RWPE2 (cell line): ENCODE data around the gene OPALIN.

Experiments used
- ATAC-seq: fragments of 200-7000 bp; cut with Tn5 transposase; 3 replicates; pipeline ENCODE4 v1.9.1; 2021; ENCODE audit warnings: low read depth
- DNase-seq: peaks from one replicate; pipeline ENCODE4 v3.0.0-alpha.2; 2020; ENCODE audit warnings: low spot score
- H3K27ac ChIP-seq: fragments of 450-650 bp; 2 replicates; pipeline ENCODE4 v1.5.1; 2017; ENCODE audit warnings: mild to moderate bottlenecking; ENCODE audit not compliant: poor library complexity, severe bottlenecking
- H3K27me3 ChIP-seq: fragments of 250-450 bp; sonication (Bioruptor Pico); 2 replicates; pipeline ENCODE4 v1.5.1; 2021; ENCODE audit warnings: mild to moderate bottlenecking, moderate library complexity; ENCODE audit not compliant: insufficient read depth, poor library complexity, severe bottlenecking
- H3K36me3 ChIP-seq: fragments of 250-450 bp; sonication (Bioruptor Pico); 2 replicates; pipeline ENCODE4 v1.5.1; 2020; ENCODE audit warnings: low read depth, mild to moderate bottlenecking, moderate library complexity
- H3K4me1 ChIP-seq: fragments of 250-450 bp; sonication (Bioruptor Pico); 2 replicates; pipeline ENCODE4 v1.5.1; 2021; ENCODE audit warnings: mild to moderate bottlenecking, moderate library complexity; ENCODE audit not compliant: insufficient read depth, poor library complexity, severe bottlenecking
- H3K4me3 ChIP-seq: fragments of 250-450 bp; sonication (Bioruptor Pico); 2 replicates; pipeline ENCODE4 v1.5.1; 2021; ENCODE audit warnings: mild to moderate bottlenecking, moderate library complexity; ENCODE audit not compliant: severe bottlenecking
- H3K9me3 ChIP-seq: fragments of 250-450 bp; sonication (Bioruptor Pico); 2 replicates; pipeline ENCODE4 v1.5.1; 2021; ENCODE audit warnings: mild to moderate bottlenecking, moderate library complexity; ENCODE audit not compliant: severe bottlenecking
- CTCF ChIP-seq: fragments of 450-650 bp; IDR thresholded peaks from one replicate; pipeline ENCODE4 v1.5.1; 2017; ENCODE audit warnings: mild to moderate bottlenecking, moderate library complexity; ENCODE audit not compliant: poor library complexity, severe bottlenecking

The OPALIN gene

GRCh38 chr10:96352582-96352981 is 6.2 kb downstream of the OPALIN start:
- TF ChIP-seq CTCF = no peak
- Histone ChIP-seq H3K36me3 (no peaks in the 10 kb centered on the region), H3K9me3 (no peaks in the 10 kb centered on the region), H3K27me3 (peaks cover 3% of the 10 kb centered on the region), H3K27ac (no peak overlapping the region), H3K4me1 (no peaks in the 10 kb centered on the region), H3K4me3 (no peak overlapping the region)
- DNase-seq (no peak), ATAC-seq (no peak)

GRCh38 chr10:96352027-96352426 is 6.8 kb downstream of the OPALIN start:
- DNase-seq = no peak
- no peak for TF ChIP-seq CTCF
- no peak for ATAC-seq
- H3K9me3 ChIP-seq = no peaks in the 10 kb centered on the region
- H3K4me1 ChIP-seq = no peaks in the 10 kb centered on the region
- H3K4me3 ChIP-seq = no peak overlapping the region
- peaks cover 3% of the 10 kb centered on the region for H3K27me3 ChIP-seq
- H3K27ac ChIP-seq = no peak overlapping the region
- H3K36me3 ChIP-seq = no peaks in the 10 kb centered on the region

GRCh38 chr10:96346295-96346694 is 12.5 kb downstream of the OPALIN start:
- Histone ChIP-seq H3K4me3 (no peak overlapping the region), H3K27me3 (no peaks in the 10 kb centered on the region), H3K4me1 (no peaks in the 10 kb centered on the region), H3K9me3 (peaks cover 2% of the 10 kb centered on the region), H3K36me3 (no peaks in the 10 kb centered on the region), H3K27ac (no peak overlapping the region)
- no peak for DNase-seq
- no peak for TF ChIP-seq CTCF
- no peak for ATAC-seq

- no peak overlapping the region for H3K27ac ChIP-seq
- TF ChIP-seq CTCF = no peak
- no peaks in the 10 kb centered on the region for H3K4me1 ChIP-seq
- H3K27me3 ChIP-seq = no peaks in the 10 kb centered on the region
- no peak overlapping the region for H3K4me3 ChIP-seq
- H3K36me3 ChIP-seq = no peaks in the 10 kb centered on the region
- no peak for ATAC-seq
- no peak for DNase-seq
- H3K9me3 ChIP-seq = peaks cover 2% of the 10 kb centered on the region
These were observed 13.6 kb downstream of the OPALIN start for GRCh38 chr10:96345222-96345621.

- H3K27ac ChIP-seq = no peak overlapping the region
- ATAC-seq (no peak), DNase-seq (no peak)
- H3K4me1 ChIP-seq = no peaks in the 10 kb centered on the region
- H3K27me3 ChIP-seq = no peaks in the 10 kb centered on the region
- H3K4me3 ChIP-seq = no peak overlapping the region
- H3K36me3 ChIP-seq = no peaks in the 10 kb centered on the region
- TF ChIP-seq CTCF = no peak
- peaks cover 2% of the 10 kb centered on the region for H3K9me3 ChIP-seq
These were observed 14.6 kb downstream of the OPALIN start for GRCh38 chr10:96344178-96344577.
